ENCODE data around the gene ZNF83.
"Not testable (repeated sequence)": the region's sequence is repeated elsewhere in the genome, so short reads cannot be mapped to it uniquely, and the experiment has no call there.

The ZNF83 gene

DNA sequence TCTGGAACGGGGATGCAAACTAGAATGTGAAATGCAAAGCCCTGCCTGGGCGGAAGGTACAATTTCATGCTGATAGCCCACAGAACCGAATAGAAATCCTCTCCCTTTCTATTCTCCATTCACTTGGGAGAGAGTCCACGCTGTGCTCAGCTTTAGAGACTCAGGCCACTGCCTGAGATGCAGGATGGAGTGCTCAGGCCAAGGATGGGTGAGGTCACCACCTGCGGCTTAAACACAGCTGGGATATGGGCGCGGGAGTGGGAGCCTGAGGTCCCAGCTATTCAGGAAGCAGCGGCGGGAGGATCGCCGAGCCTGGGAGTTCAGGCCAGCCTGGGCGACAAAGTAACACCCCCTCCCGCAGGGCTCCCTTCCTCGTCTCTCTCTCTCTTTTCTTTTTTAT, 446 bp upstream of the ZNF83 start:
- no peak for DNase-seq

DNA sequence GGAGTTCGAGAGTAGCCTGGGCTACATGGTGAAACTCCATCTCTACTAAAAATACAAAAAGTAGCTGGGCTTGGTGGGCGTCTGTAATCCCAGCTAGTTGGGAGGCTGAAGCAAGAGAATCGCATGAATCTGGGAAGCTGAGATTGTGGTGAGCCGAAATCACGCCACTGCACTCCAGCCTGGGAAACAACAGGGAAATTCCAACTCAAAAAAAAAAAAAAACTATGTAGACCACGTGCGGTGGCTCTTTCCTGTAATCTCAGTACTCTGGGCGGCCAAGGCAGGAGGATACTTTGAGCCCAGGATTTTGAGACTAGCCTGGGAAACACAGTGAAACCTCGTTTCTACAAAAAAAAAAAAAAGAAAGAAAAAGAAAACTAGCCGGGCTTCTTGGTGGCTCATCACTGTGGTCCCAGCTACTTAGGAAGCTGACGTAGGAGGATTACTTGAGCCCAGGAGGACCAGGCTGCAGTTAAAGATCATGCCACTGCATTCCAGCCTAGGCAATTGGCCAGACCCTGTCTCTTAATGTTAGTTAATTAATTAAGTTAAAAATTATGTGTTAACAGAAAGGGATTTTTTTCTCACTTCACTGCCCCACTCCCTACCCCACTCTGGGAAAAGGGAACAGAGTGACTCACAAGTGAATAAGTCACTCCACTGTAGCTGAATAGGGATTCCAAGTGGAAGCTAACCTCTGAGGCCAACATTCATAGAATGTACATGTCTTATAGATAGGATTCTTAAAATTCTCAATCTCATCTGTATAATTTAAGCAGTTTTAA, 2.2 kb downstream of the ZNF83 start:
- DNase-seq: no peak

DNA sequence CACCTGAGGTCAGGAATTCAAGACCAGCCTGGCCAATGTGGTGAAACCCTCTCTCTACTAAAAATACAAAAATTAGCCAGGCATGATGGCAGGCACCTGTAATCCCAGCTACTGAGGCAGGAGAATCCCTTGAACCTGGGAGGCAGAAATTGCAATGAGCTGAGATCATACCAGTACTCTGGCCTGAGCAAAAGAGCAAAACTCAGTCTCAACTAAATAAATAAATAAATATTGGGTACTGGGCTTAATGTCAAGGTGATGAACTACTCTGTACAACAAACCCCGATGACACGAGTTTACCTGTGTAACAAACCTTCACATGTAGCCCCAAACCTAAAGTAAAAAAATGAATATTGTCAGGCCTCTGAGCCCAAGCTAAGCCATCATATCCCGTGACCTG, 10.7 kb downstream of the ZNF83 start:
- not testable (repeated sequence) for DNase-seq

DNA sequence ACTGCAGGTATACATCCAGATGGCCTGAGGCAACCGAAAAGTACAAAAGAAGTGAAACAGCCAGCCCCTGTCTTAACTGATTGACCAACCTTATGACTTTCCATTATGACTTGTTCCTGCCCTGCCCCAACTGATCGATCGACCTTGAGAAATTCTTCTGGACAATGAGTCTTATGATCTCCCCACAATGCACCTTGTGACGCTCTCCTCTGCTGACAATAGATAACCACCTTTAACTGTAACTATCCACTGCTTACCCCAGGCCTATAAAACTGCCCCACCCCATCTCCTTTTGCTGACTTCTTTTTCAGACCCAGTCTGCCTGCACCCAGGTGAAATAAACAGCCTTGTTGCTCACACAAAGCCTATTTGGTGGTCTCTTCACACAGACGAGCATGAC, 11.2 kb downstream of the ZNF83 start:
- DNase-seq: peak; percentile 74

DNA sequence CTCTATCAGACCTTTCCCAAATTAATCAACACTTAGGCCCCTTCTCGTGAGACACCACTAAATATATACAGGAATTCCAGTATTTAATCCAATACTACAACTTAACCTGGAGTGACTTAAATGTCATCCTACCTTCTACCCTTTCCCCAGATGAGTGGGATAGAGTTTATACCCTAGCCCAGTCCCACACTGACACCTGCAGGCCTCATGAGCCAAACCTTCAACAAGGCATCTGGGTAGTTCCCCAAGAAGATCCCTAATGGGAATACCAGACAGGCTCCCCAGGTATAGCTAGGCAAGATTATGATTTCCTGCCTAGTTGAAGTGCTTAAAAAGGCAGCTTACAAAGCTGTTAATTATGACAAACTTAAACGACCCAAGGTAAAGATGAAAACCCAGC, 15.9 kb downstream of the ZNF83 start:
- DNase-seq: no peak

DNA sequence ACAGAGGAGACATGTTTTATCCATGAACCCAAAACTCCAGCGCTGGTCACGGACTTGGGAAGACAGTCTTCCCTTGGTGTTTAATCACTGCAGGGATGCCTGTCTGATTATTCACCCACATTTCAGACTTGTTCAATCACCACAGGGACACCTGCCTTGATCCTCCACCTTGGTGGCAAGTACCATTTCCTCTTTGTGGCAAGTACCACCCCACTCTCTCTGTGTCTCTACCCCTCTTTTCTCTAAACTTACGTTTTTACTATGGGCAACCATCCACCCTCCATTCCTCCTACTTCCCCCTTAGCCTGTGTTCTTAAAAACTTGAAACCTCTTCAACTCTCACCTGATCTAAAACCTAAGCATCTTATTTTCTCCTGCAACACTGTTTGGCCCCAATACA, 16.8 kb downstream of the ZNF83 start:
- DNase-seq: no peak

DNA sequence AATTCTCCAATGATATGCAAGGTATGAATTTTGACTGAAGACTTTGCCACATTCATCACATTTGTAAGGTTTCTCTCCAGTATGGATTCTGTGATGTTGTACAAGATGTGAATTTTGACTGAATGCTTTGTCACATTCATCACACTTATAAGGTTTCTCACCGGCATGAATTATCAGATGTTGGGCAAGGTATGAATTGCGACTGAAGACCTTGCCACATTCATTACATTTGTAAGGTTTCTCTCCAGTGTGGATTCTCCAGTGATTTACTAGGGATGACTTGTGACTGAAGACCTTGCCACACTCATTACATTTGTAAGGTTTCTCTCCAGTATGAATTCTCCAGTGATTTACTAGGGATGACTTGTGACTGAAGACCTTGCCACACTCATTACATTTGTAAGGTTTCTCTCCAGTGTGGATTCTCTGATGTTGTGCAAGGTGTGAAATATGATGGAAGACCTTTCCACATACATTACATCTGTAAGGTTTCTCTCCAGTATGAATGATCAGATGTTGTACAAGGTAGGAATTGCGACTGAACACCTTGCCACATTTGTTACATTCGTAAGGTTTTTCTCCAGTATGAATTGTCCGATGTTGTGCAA, 24.8 kb downstream of the ZNF83 start:
- DNase-seq: no peak

DNA sequence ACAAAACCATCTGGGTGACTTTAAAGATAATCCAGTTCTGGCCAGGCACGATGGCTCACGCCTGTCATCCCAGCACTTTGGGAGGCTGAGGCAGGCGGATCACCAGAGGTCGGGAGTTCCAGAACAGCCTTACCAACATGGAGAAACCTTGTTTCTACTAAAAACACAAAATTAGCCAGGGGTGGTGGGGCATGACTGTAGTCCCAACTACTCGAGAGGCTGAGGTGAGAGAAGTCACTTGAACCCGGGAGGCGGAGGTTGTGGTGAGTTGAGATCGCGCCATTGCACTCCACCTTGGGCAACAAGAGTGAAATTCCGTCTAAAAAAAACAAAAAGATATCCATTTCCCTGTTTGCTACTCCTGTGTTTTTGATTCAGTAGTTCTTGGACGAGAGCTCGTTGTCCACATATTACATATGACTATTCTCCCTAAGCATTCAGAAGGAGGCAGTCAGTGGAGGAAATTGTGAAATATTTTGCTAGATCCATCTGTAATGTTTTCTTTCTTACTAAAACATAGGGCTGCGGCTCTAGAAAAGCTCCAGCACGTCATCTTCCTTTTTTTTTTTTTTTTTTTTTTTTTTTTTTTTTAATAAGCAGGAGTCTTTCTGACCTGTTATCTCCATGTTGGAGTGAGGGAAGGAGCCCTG, 34.5 kb downstream of the ZNF83 start:
- no peak for DNase-seq

DNA sequence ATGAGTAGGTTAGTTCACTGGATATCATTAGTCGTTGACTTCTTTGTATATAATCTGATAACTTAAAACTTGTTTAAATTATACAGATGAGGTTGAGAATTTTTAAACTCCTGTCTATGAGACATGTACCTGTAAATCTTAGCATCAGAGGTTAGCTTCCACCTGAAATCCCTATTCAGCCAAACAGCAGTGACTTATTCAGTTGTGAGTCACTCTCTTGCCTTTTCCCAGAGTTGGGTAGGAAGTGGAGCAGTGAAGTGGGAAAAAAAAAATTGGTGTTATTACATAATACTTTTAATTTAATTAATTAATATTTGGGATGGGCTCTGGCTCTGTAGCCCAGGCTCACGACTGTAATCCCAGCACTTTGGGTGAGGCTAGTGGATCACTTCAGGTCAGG, 35.2 kb downstream of the ZNF83 start:
- no peak for DNase-seq

DNA sequence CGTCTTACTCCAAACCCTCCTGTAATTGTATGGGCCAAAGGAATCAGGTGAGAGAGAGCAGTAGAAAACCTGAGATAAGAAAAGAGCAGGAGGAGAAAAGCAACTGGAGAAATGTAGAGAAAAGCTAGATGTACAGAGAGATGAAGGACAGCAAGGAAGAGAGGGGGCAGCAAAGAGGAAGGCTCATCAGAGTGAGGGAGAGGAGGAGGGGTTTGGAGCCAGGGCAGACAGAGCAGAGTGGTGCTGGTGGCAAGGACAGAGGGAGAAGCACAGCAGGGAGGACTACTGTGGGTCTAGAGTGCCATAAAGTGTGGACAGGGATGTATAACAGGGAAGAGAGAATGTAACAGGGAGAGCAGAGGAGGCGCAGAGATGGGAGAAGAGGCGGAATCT, 36.2 kb downstream of the ZNF83 start:
- DNase-seq: peak; percentile 24

DNA sequence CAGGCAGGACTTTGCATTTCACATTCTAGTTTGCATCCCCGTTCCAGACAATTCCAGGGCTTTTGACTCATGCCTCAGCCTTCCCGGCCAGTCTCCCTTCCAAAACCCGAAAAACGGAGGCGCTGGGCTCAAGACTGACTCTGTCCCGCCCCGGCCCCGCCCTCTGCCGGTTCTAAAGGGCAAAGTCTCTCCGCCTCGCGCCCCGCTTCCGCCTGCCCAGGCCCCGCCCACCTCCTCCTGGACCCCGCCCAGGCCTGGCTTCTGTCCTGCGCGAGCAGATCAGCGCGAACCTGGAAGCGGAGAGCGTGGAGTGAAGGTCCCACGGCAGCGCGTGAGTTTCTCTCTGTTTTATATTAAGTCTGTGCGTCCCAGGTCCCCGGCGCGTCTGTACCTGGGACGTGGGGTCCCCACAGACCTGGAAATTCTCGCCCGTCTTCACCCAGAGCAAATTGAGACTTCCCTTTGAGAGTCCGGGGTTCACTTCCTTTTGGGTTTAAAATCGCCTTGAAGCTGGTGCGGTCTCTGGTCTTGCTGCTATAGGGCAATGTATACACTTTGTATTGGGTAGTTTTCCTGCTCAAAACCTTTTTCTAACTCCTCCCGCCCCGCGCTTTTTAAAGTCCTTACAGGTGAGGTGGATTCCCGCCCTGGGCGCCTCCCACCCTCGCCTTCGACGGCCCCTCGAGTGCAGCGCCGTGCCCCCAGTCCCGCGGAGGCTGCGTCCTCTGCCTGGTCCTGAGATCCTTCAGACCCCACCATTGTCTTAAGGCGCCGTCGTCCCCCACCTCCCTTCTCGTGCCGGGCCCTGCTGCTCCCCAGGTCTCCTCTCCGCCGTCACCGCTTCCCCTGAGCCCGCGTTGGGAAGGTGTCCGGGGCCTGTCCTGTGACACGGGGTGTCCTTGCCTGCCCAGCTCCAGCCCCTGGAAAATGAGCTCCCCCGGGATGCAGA, 36.9 kb downstream of the ZNF83 start:
- DNase-seq: peak; percentile 87

DNA sequence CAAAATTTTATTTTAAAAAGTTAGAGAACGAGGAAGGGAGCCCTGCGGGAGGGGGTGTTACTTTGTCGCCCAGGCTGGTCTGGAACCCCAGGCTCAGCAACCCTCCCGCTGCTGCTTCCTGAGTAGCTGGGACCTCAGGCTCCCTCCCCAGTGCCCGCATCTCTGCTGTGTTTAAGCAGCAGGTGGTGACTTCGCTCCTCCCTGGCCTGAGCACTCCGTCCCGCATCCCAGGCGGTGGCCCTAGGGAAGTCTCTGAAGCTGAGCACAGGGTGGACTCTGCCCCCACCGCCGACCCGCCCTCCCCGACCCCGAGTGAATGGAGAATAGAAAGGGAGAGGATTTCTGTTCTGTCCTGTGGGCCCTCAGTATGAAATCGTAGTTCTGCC, 37.5 kb downstream of the ZNF83 start:
- DNase-seq: no peak

DNA sequence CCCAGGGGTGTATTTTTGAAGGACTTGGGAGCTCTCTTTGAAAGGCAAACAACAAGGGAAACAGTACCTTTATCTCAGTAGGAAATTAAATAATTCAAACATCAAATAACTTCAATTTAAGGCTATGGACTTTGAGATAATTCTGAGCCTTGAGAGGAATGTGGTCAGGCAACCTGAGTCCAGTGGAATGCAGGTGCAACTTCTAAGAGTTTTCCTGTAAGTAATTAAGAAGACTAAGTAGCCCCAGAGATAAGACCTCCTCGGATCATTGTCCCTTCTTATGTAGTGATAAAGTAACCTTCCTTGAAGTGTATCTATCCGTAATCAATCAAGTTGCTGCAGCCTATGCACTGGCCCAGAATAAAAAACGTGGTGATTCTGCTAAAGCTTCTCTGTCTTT, 38.9 kb downstream of the ZNF83 start:
- no peak for DNase-seq

DNA sequence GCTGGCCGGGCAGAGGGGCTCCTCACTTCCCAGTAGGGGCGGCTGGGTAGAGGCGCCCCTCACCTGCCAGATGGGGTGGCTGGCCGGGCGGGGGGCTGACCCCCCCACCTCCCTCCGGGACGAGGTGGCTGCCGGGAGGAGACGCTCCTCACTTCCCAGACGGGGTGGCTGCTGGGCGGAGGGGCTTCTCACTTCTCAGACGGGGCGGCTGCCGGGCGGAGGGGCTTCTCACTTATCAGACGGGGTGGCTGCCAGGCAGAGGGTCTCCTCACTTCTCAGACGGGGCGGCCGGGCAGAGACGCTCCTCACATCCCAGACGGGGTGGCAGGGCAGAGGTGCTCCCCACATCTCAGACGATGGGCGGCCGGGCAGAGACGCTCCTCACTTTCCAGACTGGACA, 44.7 kb downstream of the ZNF83 start:
- not testable (repeated sequence) for DNase-seq

DNA sequence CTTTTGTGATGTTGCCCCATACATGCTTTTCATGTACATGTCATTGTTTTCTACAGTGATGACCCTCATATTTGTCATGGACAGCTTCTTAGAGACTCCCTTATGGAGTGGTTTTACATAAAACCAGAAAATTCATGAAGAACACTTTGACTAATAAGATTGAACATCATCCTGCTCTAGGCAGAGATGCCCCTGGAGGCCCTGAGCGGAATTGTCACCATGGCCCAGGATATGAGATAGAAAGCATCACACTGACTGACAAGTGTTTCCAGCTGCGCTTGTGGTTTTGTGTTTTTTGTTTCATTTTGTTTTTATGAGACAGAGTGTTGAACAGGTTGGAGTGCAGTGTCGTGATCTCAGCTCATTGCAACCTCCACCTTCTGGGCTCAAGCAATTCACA, 45.9 kb downstream of the ZNF83 start:
- DNase-seq: no peak

DNA sequence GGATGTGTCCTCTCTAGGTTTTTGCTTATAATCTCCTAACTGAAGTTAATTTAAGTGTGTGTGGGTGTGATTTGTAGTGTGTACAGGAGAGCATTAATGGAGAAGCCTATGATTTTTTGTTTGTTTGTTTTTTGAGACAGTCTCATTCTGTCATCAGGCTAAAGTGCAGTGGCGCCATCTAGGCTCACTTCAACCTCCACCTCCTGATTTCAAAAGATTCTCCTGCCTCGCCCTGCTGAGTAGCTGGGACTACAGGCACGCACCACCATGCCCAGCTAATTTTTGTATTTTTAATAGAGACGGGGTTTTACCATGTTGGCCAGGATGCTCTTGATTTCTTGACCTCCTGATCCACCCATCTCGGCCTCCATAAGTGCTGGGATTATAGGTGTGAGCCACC, 47.4 kb downstream of the ZNF83 start:
- DNase-seq: no peak

DNA sequence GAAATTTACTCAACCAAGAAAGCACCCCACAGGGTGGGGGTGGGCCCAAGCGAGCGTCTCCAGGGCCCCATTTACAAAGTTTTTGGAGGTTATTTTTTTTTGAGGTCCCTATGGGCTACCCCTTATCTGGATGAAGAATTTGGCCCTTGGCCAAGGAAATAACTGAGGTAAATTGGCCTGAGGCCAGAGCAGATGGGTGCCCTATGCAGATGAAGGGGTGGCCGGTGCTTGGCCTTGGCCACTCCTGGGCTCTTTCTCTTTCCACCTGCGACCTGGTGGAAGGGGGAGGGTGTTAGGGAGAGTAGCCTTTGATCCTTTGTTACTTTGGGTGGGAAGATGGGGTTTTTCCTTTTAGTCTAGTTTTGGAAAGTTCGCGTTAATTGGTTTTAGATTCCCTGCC, 52.6 kb downstream of the ZNF83 start:
- DNase-seq: no peak

DNA sequence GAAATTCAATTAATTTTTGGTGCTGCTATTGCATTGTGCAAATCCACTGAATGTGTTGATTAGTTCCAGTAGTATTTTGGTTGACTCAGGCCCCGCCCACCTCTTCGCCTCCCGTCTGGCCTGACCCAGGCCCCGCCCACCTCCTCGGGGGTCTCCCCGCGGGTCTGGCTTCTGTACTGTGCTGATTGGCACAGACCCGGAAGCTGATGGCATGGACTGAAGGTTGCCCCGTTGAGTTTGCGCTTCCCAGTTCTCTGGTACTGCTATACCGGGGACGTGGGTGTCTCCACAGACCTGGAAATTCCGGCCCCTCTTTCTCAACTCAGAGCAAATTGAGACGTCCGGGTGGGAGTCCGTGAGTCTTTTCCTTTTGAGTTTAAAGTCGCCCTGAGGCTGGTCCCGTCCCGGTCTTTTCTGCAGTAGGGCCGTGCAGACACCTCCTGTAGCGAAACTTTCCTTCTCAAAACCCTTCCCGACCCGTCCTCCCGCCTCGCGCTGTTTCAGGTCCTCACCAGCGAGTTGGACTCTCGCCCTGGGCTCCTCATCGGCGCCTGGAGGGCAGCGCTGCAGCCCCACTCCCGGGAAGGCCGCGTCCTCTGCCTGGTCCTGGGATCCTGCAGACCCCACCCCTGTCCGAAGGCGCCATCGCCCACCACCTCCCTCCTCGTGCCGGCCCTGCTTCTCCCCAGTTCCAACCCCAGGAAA, 53.3 kb downstream of the ZNF83 start:
- no peak for DNase-seq

DNA sequence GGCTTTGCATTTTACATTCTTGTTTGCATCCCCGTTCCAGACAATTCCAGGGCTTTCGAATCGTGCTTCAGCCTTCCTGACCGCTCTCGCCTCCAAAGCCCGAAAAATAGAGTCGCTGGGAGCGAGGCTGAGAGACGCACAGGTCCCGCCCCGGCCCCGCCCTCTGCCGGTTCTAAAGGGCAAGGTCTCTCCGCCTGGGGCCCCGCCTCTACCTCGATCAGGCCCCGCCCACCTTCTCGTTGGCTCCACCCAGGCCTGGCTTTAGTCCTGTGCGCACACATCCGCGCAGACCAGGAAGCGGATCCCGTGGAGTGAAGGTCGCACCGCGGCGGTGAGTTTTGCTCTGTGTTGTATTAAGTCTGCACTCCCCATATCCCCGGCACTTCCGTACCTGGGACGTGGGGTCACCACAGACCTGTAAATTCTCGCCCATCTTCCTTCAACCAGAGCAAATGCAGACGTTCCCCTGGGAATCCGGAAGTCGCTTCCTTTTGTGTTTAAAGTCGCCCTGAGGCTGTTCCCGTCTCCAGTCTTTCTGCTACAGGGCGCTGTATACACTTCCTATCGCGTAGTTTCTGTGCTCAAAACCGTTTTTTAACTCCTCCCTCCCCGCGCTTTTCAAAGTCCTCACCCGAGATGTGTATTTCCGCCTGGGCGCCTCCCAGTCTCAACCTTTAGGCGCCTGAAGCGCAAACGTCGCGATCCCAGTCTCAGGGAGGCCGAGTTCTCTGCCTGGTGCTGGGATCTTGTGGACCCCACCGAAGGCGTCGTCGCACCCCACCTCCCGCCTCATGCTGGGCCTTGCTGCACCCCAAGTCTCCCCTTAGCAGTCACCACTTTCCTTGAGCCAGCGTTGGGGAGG, 67.9 kb downstream of the ZNF83 start, which contains the start of gene ZNF701:
Gene ZNF701 (plus strand): TSS at position 288 of the 862 bp plus-strand sequence. CDS start 3,861 bp downstream, outside the sequence.
- DNase-seq: peak; percentile 91

DNA sequence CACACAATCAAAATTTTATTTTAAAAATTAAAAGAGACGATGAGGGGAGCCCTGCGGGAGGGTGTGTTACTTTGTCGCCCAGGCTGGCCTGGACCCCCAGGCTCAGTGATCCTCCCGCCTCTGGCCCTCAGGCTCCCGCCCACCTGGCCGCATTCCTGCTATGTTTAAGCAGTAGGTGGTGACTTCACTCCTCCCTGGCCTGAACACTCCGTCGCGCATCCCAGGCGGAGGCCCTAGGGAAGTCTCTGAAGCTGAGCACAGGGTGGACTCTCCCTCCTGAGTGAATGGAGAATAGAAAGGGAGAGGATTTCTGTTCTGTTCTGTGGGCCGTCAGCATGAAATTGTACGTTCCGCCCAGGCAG, 68.5 kb downstream of the ZNF83 start:
- DNase-seq: not testable (repeated sequence)

DNA sequence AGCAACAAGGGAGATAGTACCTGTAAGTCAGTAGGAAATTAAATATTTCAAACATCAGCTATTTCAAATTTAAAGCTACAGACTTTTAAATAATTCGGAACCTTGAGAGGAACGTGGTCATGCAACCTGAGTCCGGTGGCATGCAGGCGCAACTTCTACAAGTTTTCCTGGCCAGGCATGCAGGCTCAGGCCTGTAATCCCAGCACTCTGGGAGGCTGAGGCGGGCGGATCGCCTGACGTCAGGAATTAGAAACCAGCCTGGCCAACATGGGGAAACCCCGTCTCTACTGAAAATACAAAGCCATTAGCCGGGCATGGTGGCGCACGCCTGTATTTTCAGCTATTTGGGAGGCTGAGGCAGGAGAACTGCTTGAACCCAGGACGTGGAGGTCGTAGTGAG, 70.2 kb downstream of the ZNF83 start:
- no peak for DNase-seq

Data from hematopoietic multipotent progenitor cell treated with erythropoietin and hydrocortisone succinate and interleukin-3 and kit ligand, for 8 days (in vitro differentiated cells).